Hippocampal formation (tissue), 2 donors: Measurements from ENCODE around the gene CCDC91.

Experiments
- DNase-seq, 2 donors: peaks; one replicate each; lab custom pipeline; 2025; lab: John Stamatoyannopoulos, UW

Gene CCDC91

GRCh38 chr12:28190321-28191050, at the start of gene CCDC91:
Gene CCDC91, plus strand, starts transcription at chr12:28190456. Its CDS starts 66,760 bp downstream, at chr12:28257216.
- peak; percentile 67 to 69 for DNase-seq

DNA sequence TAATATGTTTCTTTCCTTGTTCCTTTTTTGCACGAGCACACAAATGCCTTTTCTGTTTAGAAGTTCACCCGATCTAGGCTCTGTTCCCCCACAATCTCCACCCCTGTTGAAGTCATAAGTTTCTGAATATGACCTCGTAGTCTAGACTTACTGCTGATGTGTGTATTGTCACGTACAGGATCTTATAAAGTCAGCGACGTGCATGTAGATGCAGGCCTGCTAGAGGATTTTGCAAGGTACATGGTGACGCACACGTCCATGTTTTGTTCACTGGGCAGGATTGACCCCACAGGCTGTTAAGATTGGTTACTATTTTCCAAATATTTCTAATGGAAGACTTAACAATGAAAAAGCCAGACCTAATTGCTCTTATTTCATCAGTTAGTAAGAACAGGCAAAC, 46.2 kb upstream of the CCDC91 start:
- DNase-seq: no peak

GRCh38 chr12:28144532-28144931, 45.7 kb upstream of the CCDC91 start:
- no peak for DNase-seq

DNA sequence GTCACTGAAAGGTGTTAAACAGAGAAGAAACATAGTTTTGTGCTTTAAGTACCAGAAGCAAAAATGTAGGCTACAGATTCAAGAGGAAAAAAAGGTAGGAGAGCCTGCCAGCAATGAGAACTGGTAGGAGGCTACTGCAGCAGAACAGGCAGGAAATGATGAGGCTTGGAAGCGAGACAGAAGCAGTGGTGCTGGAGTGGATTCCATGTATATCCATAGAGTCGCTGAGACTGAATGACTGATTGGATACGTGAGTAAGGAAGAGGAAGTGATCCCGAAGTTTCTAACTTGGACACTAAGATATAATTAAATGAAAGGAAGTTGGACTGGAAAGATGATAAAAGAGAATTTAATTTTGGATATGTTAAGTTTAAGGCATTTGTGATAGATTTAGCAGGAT, 45.0 kb upstream of the CCDC91 start:
- no peak for DNase-seq

- no peak for DNase-seq
Observed at GRCh38 chr12:28149279-28149678, 41.0 kb upstream of the CCDC91 start.

DNA sequence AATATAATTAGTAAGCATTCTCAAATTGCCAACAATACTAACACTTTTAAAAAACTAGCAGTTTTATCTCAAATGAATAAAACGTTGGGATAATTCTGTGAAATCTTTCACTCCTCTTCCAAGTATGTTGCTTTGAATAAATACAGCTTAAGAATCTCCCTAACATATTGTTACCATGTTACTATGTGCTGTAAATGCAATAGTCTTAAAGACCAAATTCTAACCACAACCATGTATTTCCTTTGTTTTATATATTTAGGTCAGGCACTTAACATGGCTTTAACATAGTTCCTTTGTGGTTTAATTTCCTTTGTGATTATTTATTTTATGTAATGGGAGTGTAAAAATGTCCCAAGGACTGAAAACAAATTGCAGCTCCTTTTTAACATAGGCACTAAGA, 33.9 kb upstream of the CCDC91 start:
- no peak for DNase-seq

GRCh38 chr12:28156804-28157203, 33.5 kb upstream of the CCDC91 start:
- no peak for DNase-seq

GRCh38 chr12:28158353-28158752, 31.9 kb upstream of the CCDC91 start:
- no peak for DNase-seq

- DNase-seq: no peak
Observed at GRCh38 chr12:28159688-28160087, 30.6 kb upstream of the CCDC91 start.

DNA sequence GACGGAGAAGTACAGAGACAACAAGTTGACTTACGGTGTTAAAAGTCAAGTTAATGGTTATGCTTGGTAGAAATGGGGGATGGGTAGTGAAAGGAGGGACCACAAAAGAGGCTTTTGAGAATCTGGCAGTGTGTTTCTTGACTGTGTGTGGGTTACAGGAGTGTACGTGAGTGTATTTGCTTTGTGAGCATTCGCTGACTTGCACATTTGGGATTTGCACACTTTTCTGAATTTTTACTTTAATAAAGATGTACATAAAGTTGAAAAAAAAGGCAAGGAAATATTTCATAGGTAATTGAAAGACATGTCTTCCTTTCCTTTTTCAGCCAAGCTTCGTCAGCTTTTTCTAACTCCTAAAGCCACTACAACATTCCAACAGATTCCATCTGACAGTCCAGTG, 28.6 kb upstream of the CCDC91 start:
- no peak for DNase-seq

GRCh38 chr12:28162697-28163096, 27.6 kb upstream of the CCDC91 start:
- no peak for DNase-seq

GRCh38 chr12:28164644-28165275, 25.5 kb upstream of the CCDC91 start:
- DNase-seq: no peak

GRCh38 chr12:28167981-28168485, 22.2 kb upstream of the CCDC91 start:
- no peak for DNase-seq

DNA sequence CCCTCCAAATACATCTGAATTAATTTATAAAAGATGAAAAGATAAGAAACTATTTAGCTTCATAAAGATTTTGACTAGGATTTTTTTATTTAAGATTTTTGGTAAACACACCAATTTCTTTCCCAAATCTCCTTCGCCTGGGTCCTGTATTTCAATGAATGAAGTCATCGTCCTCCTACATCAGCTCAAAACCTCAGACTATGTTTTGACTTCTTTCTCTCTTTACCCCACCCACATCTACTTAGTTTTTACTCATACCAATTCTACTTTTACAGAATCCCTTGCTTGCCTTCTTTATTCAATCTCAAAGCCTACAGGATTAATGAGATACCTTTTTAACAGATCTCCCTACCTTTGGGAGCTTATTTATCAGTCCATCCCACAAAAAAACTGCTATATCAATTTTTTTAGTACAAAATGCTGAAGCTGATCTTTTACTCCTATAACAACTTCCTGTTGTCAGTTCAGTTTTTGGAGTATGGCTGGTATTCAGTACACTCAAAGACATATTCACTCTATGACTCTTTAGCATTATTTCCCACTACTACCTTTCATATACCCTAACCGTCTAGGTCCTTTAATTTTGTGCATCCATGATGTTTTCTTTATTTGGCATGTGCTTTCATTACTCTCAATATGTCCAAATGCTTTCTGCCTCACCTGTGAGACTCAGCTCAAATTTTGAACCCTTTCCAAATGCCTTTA, 18.7 kb upstream of the CCDC91 start:
- no peak for DNase-seq

GRCh38 chr12:28172434-28173030, 17.7 kb upstream of the CCDC91 start:
- DNase-seq: no peak

- no peak for DNase-seq
Observed at GRCh38 chr12:28173440-28173839, 16.8 kb upstream of the CCDC91 start.

DNA sequence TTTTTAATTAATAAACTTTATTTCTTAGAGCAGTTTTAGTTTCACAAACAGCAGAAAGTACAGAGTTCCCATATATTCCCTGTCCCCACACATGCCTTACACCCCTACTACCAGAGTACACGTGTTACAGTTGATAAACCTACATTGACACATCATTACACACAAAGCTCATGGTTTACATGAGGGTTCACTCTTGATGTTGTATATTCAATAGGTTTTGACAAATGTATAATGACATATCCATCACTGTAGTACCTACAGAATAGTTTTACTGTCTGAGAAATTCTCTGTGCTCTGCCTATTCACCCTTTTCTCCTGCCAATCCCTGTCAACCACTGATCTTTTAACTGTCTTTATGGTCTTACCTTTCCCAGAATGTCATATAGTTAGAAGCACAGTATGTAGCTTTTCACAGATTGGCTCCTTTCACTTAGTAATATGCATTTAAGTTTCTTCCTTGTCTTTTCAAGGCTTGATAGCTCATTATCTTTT, 15.1 kb upstream of the CCDC91 start:
- DNase-seq: no peak

DNA sequence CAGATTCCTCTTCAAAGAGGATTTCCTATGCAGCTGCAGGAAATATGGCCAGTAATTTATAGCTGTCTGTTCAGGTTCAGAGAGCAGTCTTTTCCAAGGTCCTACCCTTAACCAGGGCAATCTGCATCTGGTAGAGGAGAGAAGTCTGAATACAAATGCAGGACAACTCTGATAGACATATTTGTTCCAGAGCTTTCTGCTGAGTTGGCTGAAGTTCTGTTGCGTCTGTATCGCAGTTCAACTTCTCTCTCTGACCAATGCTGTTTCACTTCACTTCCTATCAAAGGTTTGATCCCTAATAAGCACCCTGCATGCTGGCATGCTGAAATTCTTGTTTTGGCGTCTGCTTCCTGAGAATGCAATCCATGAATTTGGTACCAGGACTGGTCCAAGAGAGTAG, 14.0 kb upstream of the CCDC91 start:
- no peak for DNase-seq

GRCh38 chr12:28177461-28177860, 12.8 kb upstream of the CCDC91 start:
- DNase-seq: no peak

DNA sequence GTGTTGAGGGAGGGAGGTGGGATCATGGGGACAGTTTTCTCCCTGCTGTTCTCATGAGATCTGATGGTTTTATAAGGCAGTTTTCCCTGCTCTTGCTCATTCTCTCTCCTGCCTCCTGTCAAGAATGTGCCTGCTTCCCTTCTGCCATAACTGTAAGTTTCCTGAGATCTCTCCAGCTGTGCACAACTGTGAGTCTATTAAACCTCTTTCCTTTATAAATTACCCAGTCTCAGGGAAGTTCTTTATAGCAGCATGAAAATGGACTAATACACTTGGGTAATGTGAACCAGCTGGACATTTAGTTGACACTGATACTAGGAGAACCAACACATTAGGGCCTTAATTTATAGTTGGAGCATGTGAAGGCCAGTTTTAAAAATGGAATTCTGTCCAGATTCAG, 12.4 kb upstream of the CCDC91 start:
- DNase-seq: no peak

- DNase-seq: no peak
Observed at GRCh38 chr12:28178775-28179174, 11.5 kb upstream of the CCDC91 start.

DNA sequence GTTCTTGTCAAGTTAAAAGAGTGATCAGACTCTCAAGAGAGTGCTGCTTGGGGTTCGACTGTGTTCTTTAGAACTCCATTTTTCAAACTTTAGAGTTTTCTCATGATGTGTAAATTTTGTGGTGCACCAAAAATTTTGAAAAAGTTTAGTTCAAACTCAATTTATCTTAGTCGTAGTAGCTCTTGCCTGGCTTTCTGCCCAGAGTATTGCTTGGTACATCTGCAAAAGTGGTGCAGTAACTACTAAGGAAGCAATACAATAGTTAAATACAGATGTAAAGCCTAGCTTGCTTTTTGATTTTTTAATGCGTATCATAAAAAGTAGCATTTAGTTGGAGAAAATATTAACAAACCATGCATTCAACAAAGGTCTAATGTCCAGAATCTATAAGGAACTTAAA, 9.5 kb upstream of the CCDC91 start:
- DNase-seq: no peak
